MCF 10A (cell line): Measurements from ENCODE around the gene C3orf80. TPM values are rescaled to one million over a fixed set of nuclear protein-coding genes. Genes with fewer than 3 reads are reported as not detected.

Source experiments
- BruUV-seq: library from RNA; stranded (reverse); fragments of 400-500 nt; replicated peaks from 2 replicates; lab custom pipeline; 2021; lab: Mats Ljungman, UMichigan
- CTCF ChIA-PET: fragments of 300-600 bp; sonication (Branson Sonifier 250); formaldehyde crosslinking; extraction: SDS; loops from one replicate; lab custom pipeline; 2021; ENCODE audit warnings: antibody characterized with exemption, inconsistent platforms; lab: Yijun Ruan, JAX
- POLR2A ChIA-PET: fragments of 300-600, 350-650 bp; sonication (Branson Sonifier 250); formaldehyde crosslinking; extraction: SDS; loops from one replicate; lab custom pipeline; 2020; ENCODE audit warnings: antibody characterized with exemption, inconsistent platforms; lab: Yijun Ruan, JAX
- DNase-seq: peaks from one replicate; pipeline ENCODE4 v3.0.0-alpha.2; 2018; ENCODE audit not compliant: unreplicated experiment
- H3K27ac Mint-ChIP-seq: one replicate; pipeline ENCODE4 v1.8.0; 2022; ENCODE audit warnings: mild to moderate bottlenecking, low read depth, mixed read lengths; ENCODE audit not compliant: unreplicated experiment
- H3K27me3 Mint-ChIP-seq: one replicate; pipeline ENCODE4 v1.8.0; 2022; ENCODE audit warnings: mixed read lengths; ENCODE audit not compliant: insufficient read depth, unreplicated experiment
- H3K36me3 Mint-ChIP-seq: one replicate; pipeline ENCODE4 v1.8.0; 2022; ENCODE audit warnings: mild to moderate bottlenecking, moderate library complexity, mixed read lengths; ENCODE audit not compliant: insufficient read depth, unreplicated experiment
- H3K4me1 Mint-ChIP-seq: one replicate; pipeline ENCODE4 v1.8.0; 2022; ENCODE audit warnings: mixed read lengths; ENCODE audit not compliant: insufficient read depth, unreplicated experiment
- H3K4me3 Mint-ChIP-seq: one replicate; pipeline ENCODE4 v1.8.0; 2022; ENCODE audit warnings: mild to moderate bottlenecking, moderate library complexity, mixed read lengths; ENCODE audit not compliant: unreplicated experiment
- H3K9me3 Mint-ChIP-seq: one replicate; pipeline ENCODE4 v1.8.0; 2022; ENCODE audit warnings: mixed read lengths; ENCODE audit not compliant: unreplicated experiment
- CTCF ChIP-seq: fragments of 200-600 bp; IDR thresholded peaks from one replicate; pipeline ENCODE4 v1.8.0; 2022; ENCODE audit warnings: antibody characterized with exemption, mild to moderate bottlenecking; ENCODE audit not compliant: unreplicated experiment
- intact Hi-C: fragments of 100-400 bp; cut with micrococcal nuclease; formaldehyde crosslinking; loops from 2 replicates; pipeline ENCODE4 v1.14.1; 2022
- total RNA-seq: library from RNA; stranded (reverse); gene quantifications from 2 replicates; pipeline ENCODE4 v1.2.3, GENCODE V29; 2022

C3orf80 gene
- total RNA-seq, 1 experiment from 2014 or later, result 0.28 TPM

DNA sequence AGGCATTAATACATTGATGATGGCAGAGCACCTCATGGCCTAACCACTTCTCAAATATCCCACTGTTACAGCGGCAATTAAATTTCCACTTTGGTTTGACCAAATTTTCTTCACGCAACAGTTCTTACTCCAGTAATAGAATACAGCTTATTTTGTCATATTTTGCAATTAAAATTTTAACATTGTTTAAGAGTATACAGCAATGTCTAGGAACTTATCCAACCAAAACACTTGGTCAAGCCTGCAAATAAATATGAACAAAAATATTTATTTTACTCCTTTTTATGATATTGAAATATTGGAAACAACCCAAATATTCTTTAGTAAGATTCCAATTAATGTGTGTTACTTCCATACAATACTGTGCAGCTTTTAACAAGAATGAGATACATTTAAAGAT is 45.3 kb upstream of the C3orf80 start:
- CTCF ChIA-PET, result interaction anchor here (0.6 to 0.7 kb wide), 3 partner anchors 16 to 915 kb away, joined by 3 read pairs; no protein-coding TSS in a partner anchor
- TF ChIP-seq CTCF, result no peak
- DNase-seq, result peak; percentile 6
- Mint-ChIP-seq H3K27ac (no peak overlapping the region), H3K36me3 (no peaks in the 10 kb centered on the region), H3K27me3 (no peaks in the 10 kb centered on the region), H3K4me1 (peaks cover 5% of the 10 kb centered on the region), H3K9me3 (no peaks in the 10 kb centered on the region), H3K4me3 (no peak overlapping the region)
- no TSS peak for BruUV-seq
- intact Hi-C loops, result no loop called here
- POLR2A ChIA-PET, result no interaction called here

DNA sequence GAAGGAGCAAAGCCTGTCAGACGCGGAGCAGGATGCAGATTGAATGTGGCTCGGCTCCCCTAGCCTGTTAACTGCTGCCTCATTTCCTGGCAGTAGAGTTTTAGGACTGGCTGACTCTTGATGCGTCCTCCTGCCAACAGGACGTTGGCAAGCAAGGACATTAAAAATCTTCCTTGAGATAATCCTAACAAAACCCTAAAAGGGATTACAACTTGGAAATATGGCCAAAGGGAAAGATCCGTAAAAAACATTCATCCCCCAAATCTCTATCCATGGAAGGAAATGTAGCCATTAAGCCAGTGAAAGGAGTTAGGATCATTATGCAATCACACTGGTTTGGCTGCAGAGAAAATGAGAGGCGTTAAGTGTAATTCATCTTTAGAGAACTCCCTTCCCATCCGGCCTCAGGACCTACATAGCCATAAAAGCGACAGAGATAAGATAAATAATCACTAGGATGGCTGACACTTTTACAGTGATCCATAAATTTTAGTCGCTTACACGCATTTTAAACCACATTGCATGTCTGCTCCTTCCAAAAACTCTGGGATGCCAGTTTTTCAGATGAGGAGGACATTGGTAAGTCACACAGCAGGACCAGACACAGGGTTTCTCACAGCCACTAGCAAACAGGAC is 44.5 kb upstream of the C3orf80 start:
- H3K27ac Mint-ChIP-seq, result no peak overlapping the region
- H3K36me3 Mint-ChIP-seq, result no peaks in the 10 kb centered on the region
- BruUV-seq, result no TSS peak
- TF ChIP-seq CTCF, result no peak
- H3K4me3 Mint-ChIP-seq, result no peak overlapping the region
- POLR2A ChIA-PET, result no interaction called here
- no peaks in the 10 kb centered on the region for H3K27me3 Mint-ChIP-seq
- peak; percentile 6 for DNase-seq
- CTCF ChIA-PET, result interaction anchor here (0.6 to 1.0 kb wide), 2 partner anchors 141 to 148 kb away, joined by 3 to 4 read pairs; no protein-coding TSS in a partner anchor
- H3K4me1 Mint-ChIP-seq, result peaks cover 5% of the 10 kb centered on the region
- intact Hi-C loops, result no loop called here
- no peaks in the 10 kb centered on the region for H3K9me3 Mint-ChIP-seq

DNA sequence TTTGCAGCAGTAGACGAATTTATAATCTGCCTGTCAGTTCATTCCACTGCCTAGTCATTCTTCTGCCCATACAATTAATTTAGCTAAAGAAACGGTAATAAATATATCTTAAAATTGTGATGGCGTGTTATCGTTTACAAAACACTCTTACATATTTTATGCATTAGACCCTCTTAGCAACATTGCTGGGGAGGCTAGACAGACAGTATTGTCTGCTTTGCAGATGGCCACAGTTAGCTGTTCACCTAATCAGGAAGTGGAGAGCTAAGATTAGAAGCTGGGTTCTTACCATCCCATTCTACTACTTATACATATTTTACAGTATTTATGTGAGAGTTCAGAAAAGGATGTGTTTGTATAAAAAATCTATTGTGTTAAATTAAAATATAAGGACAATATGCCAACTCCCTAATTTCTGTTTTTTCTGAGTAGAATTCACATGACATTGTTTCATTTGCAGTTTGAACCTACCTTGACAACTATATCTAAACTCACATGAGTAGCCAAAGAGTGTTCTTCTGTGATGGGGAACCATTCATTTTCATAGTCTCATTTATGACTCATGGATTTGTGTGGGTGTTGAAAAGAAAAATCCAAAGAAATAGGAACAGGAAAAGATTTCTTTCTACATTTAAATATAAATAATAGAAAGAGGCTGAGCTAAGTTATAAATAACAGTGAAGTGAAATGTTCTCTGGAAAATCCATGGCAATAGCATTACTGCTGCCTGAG is 41.7 kb upstream of the C3orf80 start:
- intact Hi-C loops, result no loop called here
- Mint-ChIP-seq H3K27ac (no peak overlapping the region), H3K9me3 (no peaks in the 10 kb centered on the region), H3K4me1 (peaks cover 5% of the 10 kb centered on the region), H3K36me3 (no peaks in the 10 kb centered on the region), H3K27me3 (no peaks in the 10 kb centered on the region), H3K4me3 (no peak overlapping the region)
- no TSS peak for BruUV-seq
- DNase-seq, result no peak
- ChIA-PET CTCF (no interaction called here), POLR2A (no interaction called here)
- no peak for TF ChIP-seq CTCF

- no peak overlapping the region for H3K27ac Mint-ChIP-seq
- H3K4me1 Mint-ChIP-seq, result peaks cover 5% of the 10 kb centered on the region
- POLR2A ChIA-PET, result no interaction called here
- no TSS peak for BruUV-seq
- no peaks in the 10 kb centered on the region for H3K27me3 Mint-ChIP-seq
- TF ChIP-seq CTCF, result no peak
- H3K4me3 Mint-ChIP-seq, result no peak overlapping the region
- intact Hi-C loops, result no loop called here
- CTCF ChIA-PET, result interaction anchor here (1.0 kb wide), 1 partner anchor 26 kb away, joined by 3 read pairs; no protein-coding TSS in a partner anchor
- H3K36me3 Mint-ChIP-seq, result no peaks in the 10 kb centered on the region
- DNase-seq, result no peak
- no peaks in the 10 kb centered on the region for H3K9me3 Mint-ChIP-seq
Measured at GRCh38 chr3:160184655-160185054, 40.6 kb upstream of the C3orf80 start.
